GM21528 (cell line): ENCODE data around the gene CCDC92.

ENCODE experiments used
- ATAC-seq: cut with Tn5 transposase; IDR thresholded peaks from one replicate; pipeline ENCODE4 v1.9.1; 2021; ENCODE audit warnings: mild to moderate bottlenecking, moderate library complexity; ENCODE audit not compliant: unreplicated experiment, low FRiP score

The CCDC92 gene

GRCh38 chr12:123972457-123973401 lies at the start of gene CCDC92, which contains the start of gene ZNF664:
Gene CCDC92, minus strand, starts transcription at chr12:123972831. Its CDS starts 28,526 bp downstream, at chr12:123944305.
Gene ZNF664, plus strand, starts transcription at chr12:123973215. Its CDS starts 38,930 bp downstream, at chr12:124012145.
- peak; percentile 81 for ATAC-seq

- ATAC-seq, result no peak
These were observed 49.5 kb upstream of the CCDC92 start for GRCh38 chr12:124022161-124022560.

GRCh38 chr12:124021007-124021406 lies 48.4 kb upstream of the CCDC92 start:
- no peak for ATAC-seq

- no peak for ATAC-seq
These were observed 47.9 kb upstream of the CCDC92 start for GRCh38 chr12:124020514-124020949.

- no peak for ATAC-seq
These were observed 46.5 kb upstream of the CCDC92 start for GRCh38 chr12:124019115-124019514.

GRCh38 chr12:124018539-124018938 lies 45.9 kb upstream of the CCDC92 start:
- no peak for ATAC-seq

- no peak for ATAC-seq
These were observed 44.4 kb upstream of the CCDC92 start for GRCh38 chr12:124017064-124017463.

GRCh38 chr12:124015494-124016461 lies 43.1 kb upstream of the CCDC92 start:
- ATAC-seq, result no peak

GRCh38 chr12:124013073-124013472 lies 40.4 kb upstream of the CCDC92 start:
- ATAC-seq, result no peak

- no peak for ATAC-seq
These were observed 38.9 kb upstream of the CCDC92 start for GRCh38 chr12:124011435-124012115.

GRCh38 chr12:124010687-124011086 lies 38.1 kb upstream of the CCDC92 start:
- no peak for ATAC-seq

GRCh38 chr12:124009781-124010180 lies 37.1 kb upstream of the CCDC92 start:
- no peak for ATAC-seq

GRCh38 chr12:124008595-124008994 lies 36.0 kb upstream of the CCDC92 start:
- ATAC-seq, result no peak

GRCh38 chr12:124007826-124008570 lies 35.4 kb upstream of the CCDC92 start:
- no peak for ATAC-seq

- no peak for ATAC-seq
These were observed 34.4 kb upstream of the CCDC92 start for GRCh38 chr12:124006846-124007713.

GRCh38 chr12:124006085-124006845 lies 33.6 kb upstream of the CCDC92 start:
- no peak for ATAC-seq

- no peak for ATAC-seq
These were observed 31.7 kb upstream of the CCDC92 start for GRCh38 chr12:124004233-124004875.
